HCT116 (cell line): ENCODE measurements around the gene LYPD5. TPM values are rescaled to one million over a fixed set of nuclear protein-coding genes. Genes with fewer than 3 reads are reported as not detected.

Source experiments
- ATAC-seq: fragments of 200-7000 bp; cut with Tn5 transposase; 2 replicates; pipeline ENCODE4 v1.9.1; 2020; ENCODE audit warnings: mild to moderate bottlenecking, moderate library complexity
- BruUV-seq: library from RNA; stranded (reverse); fragments of 400-500 nt; replicated peaks from 2 replicates; lab custom pipeline; 2021; lab: Mats Ljungman, UMichigan
- CTCF ChIA-PET: fragments of 300-600 bp; sonication (Branson Sonifier 250); formaldehyde crosslinking; loops from one replicate; lab custom pipeline; 2021; ENCODE audit warnings: antibody characterized with exemption; lab: Charles Lee
- POLR2A ChIA-PET: fragments of 300-600, 350-600 bp; sonication (Branson Sonifier 250); formaldehyde crosslinking; loops from one replicate; lab custom pipeline; 2021; ENCODE audit warnings: antibody characterized with exemption; lab: Charles Lee
- RAD21 ChIA-PET, 2 experiments: fragments of 300-600 bp; sonication (Branson Sonifier 250); formaldehyde crosslinking; loops; one replicate each; lab custom pipeline; 2023; ENCODE audit warnings: low total read pairs in 2 of 2; ENCODE audit not compliant: uncharacterized antibody in 2 of 2, unreplicated experiment in 2 of 2, low non-redundant PET in 1 of 2; lab: Charles Lee
- DNase-seq: peaks from one replicate; pipeline ENCODE4 v3.0.0-alpha.2; 2010; ENCODE audit warnings: low read depth, low spot score
- H2AFZ ChIP-seq: fragments of 200-600 bp; shearing (Covaris generic), sonication (generic); 2 replicates; pipeline ENCODE4 v1.6.1; 2017; ENCODE audit warnings: low read depth, mixed run types, mixed read lengths, antibody characterized with exemption, low read length; ENCODE audit not compliant: poor library complexity, severe bottlenecking
- H3K27ac ChIP-seq: 2 replicates; pipeline ENCODE4 v1.5.1; 2012; ENCODE audit warnings: low read depth, low read length
- H3K27me3 ChIP-seq: fragments of 200-600 bp; sonication (generic); 2 replicates; pipeline ENCODE4 v1.6.1; 2016; ENCODE audit warnings: mixed run types, low read length, mixed read lengths; ENCODE audit not compliant: insufficient read depth
- H3K36me3 ChIP-seq, 2 experiments: fragments of 200-500 bp in 1 of 2; fragments of 200-600 bp in 1 of 2; sonication (Bioruptor generic) in 1 of 2; sonication (generic) in 1 of 2; 2 replicates each; pipeline versions ENCODE4 v1.5.1 to v1.6.1; 2014 to 2016; ENCODE audit warnings: low read length in 2 of 2, inconsistent platforms in 1 of 2, mixed read lengths in 1 of 2, mixed run types in 1 of 2; ENCODE audit not compliant: insufficient read depth in 2 of 2, control insufficient read depth in 1 of 2
- H3K4me1 ChIP-seq, 2 experiments: fragments of 200-600 bp in 1 of 2; sonication (generic) in 1 of 2; 2 replicates each; pipeline versions ENCODE4 v1.5.1 to v1.6.1; 2012 to 2017; ENCODE audit warnings: low read length in 2 of 2, inconsistent platforms in 1 of 2, mild to moderate bottlenecking in 1 of 2, mixed read lengths in 1 of 2, mixed run types in 1 of 2, moderate library complexity in 1 of 2; ENCODE audit not compliant: insufficient read depth in 2 of 2, control insufficient read depth in 1 of 2
- H3K4me2 ChIP-seq: fragments of 200-600 bp; sonication (generic); 2 replicates; pipeline ENCODE4 v1.6.1; 2017; ENCODE audit warnings: mixed run types, low read length, mixed read lengths
- H3K4me3 ChIP-seq, 2 experiments: fragments of 200-600 bp in 1 of 2; sonication (generic) in 1 of 2; replicated peaks in 1 of 2; 2 replicates each; pipeline ENCODE4 v1.5.1; 2011 to 2016; ENCODE audit warnings: low read length in 2 of 2, control low read depth in 1 of 2, low read depth in 1 of 2, mild to moderate bottlenecking in 1 of 2, mixed read lengths in 1 of 2, mixed run types in 1 of 2
- H3K79me2 ChIP-seq: fragments of 200-600 bp; sonication (generic); 2 replicates; pipeline ENCODE4 v1.6.1; 2017; ENCODE audit warnings: mild to moderate bottlenecking, mixed run types, low read length, moderate library complexity, mixed read lengths; ENCODE audit not compliant: insufficient read depth
- H3K9ac ChIP-seq: fragments of 200-600 bp; sonication (generic); 2 replicates; pipeline ENCODE4 v1.6.1; 2016; ENCODE audit warnings: low read length, mixed read lengths
- H3K9me2 ChIP-seq: fragments of 200-600 bp; sonication (generic), shearing (Covaris generic); 2 replicates; pipeline ENCODE4 v1.6.1; 2017; ENCODE audit warnings: mixed run types, mild to moderate bottlenecking, moderate library complexity; ENCODE audit not compliant: insufficient read depth
- H3K9me3 ChIP-seq, 2 experiments: fragments of 200-500 bp in 1 of 2; fragments of 200-600 bp in 1 of 2; sonication (Bioruptor generic) in 1 of 2; sonication (generic) in 1 of 2; 2 replicates each; pipeline ENCODE4 v1.6.1; 2014 to 2017; ENCODE audit warnings: low read length in 2 of 2, mixed read lengths in 2 of 2, inconsistent platforms in 1 of 2, low read depth in 1 of 2, mild to moderate bottlenecking in 1 of 2, mixed run types in 1 of 2, moderate library complexity in 1 of 2; ENCODE audit not compliant: control insufficient read depth in 1 of 2, insufficient read depth in 1 of 2
- H4K20me1 ChIP-seq: fragments of 200-600 bp; sonication (generic), shearing (Covaris generic); 2 replicates; pipeline ENCODE4 v1.6.1; 2017; ENCODE audit warnings: mixed run types, mild to moderate bottlenecking, moderate library complexity; ENCODE audit not compliant: insufficient read depth
- CBX3 ChIP-seq: IDR thresholded peaks from 2 replicates; pipeline ENCODE4 v1.6.1; 2012; ENCODE audit warnings: low read depth
- CEBPB ChIP-seq: IDR thresholded peaks from 2 replicates; pipeline ENCODE4 v1.6.1; 2012; ENCODE audit warnings: low read depth
- CTCF ChIP-seq, 3 experiments: fragments of 200-600 bp in 1 of 3; sonication (generic) in 1 of 3; IDR thresholded peaks in 2 of 3; conservative IDR thresholded peaks in 1 of 3; 2 replicates each; pipeline ENCODE4 v1.5.1; 2012 to 2017; ENCODE audit warnings: low read depth in 2 of 3, low read length in 2 of 3, antibody characterized with exemption in 1 of 3, borderline replicate concordance in 1 of 3, control low read depth in 1 of 3, mild to moderate bottlenecking in 1 of 3, mixed read lengths in 1 of 3, mixed run types in 1 of 3, moderate library complexity in 1 of 3; ENCODE audit not compliant: insufficient read depth in 1 of 3
- ELF1 ChIP-seq: IDR thresholded peaks from 2 replicates; pipeline ENCODE4 v1.6.1; 2012; ENCODE audit warnings: low read depth, borderline replicate concordance
- EZH2 ChIP-seq: fragments of 200-600 bp; sonication (generic); IDR thresholded peaks from 2 replicates; pipeline ENCODE4 v1.6.1; 2017; ENCODE audit warnings: antibody characterized with exemption, mixed run types
- EZH2phosphoT487 ChIP-seq: fragments of 200-600 bp; IDR thresholded peaks from 2 replicates; pipeline ENCODE4 v1.6.1; 2018; ENCODE audit warnings: antibody characterized with exemption, borderline replicate concordance
- FOSL1 ChIP-seq: IDR thresholded peaks from 2 replicates; pipeline ENCODE4 v1.6.1; 2012; ENCODE audit warnings: low read depth
- JUND ChIP-seq: IDR thresholded peaks from 2 replicates; pipeline ENCODE4 v1.6.1; 2012
- POLR2A ChIP-seq: IDR thresholded peaks from 2 replicates; pipeline ENCODE4 v1.7.0; 2011; ENCODE audit warnings: borderline replicate concordance; ENCODE audit not compliant: insufficient read depth, insufficient read length; ENCODE audit errors: extremely low read depth
- POLR2AphosphoS5 ChIP-seq: IDR thresholded peaks from 2 replicates; pipeline ENCODE4 v1.6.1; 2011; ENCODE audit warnings: mild to moderate bottlenecking, low read depth, low read length, moderate library complexity
- RAD21 ChIP-seq: IDR thresholded peaks from 2 replicates; pipeline ENCODE4 v1.6.1; 2012; ENCODE audit warnings: low read depth, mild to moderate bottlenecking
- REST ChIP-seq: IDR thresholded peaks from 2 replicates; pipeline ENCODE4 v1.6.1; 2012; ENCODE audit warnings: low read depth
- SIN3A ChIP-seq: IDR thresholded peaks from 2 replicates; pipeline ENCODE4 v1.6.1; 2012; ENCODE audit warnings: low read depth
- SP1 ChIP-seq: IDR thresholded peaks from 2 replicates; pipeline ENCODE4 v1.6.1; 2012; ENCODE audit warnings: low read depth
- SRF ChIP-seq: IDR thresholded peaks from 2 replicates; pipeline ENCODE4 v1.6.1; 2012; ENCODE audit warnings: low read depth
- TCF7L2 ChIP-seq: IDR thresholded peaks from 2 replicates; pipeline ENCODE4 v1.7.0; 2011; ENCODE audit warnings: borderline replicate concordance, inconsistent platforms; ENCODE audit not compliant: insufficient read depth, insufficient read length; ENCODE audit errors: extremely low read depth
- ZBTB33 ChIP-seq: IDR thresholded peaks from 2 replicates; pipeline ENCODE4 v1.6.1; 2011; ENCODE audit warnings: mild to moderate bottlenecking, low read length, moderate library complexity; ENCODE audit not compliant: insufficient replicate concordance; ENCODE audit errors: extremely low read depth
- ZFX ChIP-seq: fragments of 450-650 bp; IDR thresholded peaks from 2 replicates; pipeline ENCODE4 v1.6.1; 2017
- intact Hi-C: fragments of 100-400 bp; cut with micrococcal nuclease; formaldehyde crosslinking; loops from 2 replicates; pipeline ENCODE4 v1.10.0; 2022
- total RNA-seq: library from RNA; stranded (reverse); gene quantifications from one replicate; pipeline ENCODE4 v1.2.1, GENCODE V29; 2021; ENCODE audit not compliant: unreplicated experiment

The LYPD5 gene
- total RNA-seq, 1 experiment from 2014 or later, result 7.6 TPM

GRCh38 chr19:43812259-43812658 is 10.0 kb upstream of the LYPD5 start:
- H3K4me2 ChIP-seq, result no peak overlapping the region
- CTCF ChIA-PET, result no interaction called here
- RAD21 ChIA-PET, result no interaction called here
- H3K9me2 ChIP-seq, result no peaks in the 10 kb centered on the region
- no peak overlapping the region for H3K27ac ChIP-seq
- H3K36me3 ChIP-seq, result no peaks in the 10 kb centered on the region
- H3K9ac ChIP-seq, result no peak overlapping the region
- BruUV-seq, result no TSS peak
- no peak overlapping the region for H2AFZ ChIP-seq
- TF ChIP-seq POLR2AphosphoS5 (no peak), ZBTB33 (no peak), FOSL1 (no peak), POLR2A (no peak), CBX3 (no peak), REST (no peak), SIN3A (no peak), TCF7L2 (no peak), EZH2phosphoT487 (no peak), RAD21 (no peak), SP1 (no peak), CEBPB (no peak), SRF (no peak), ELF1 (no peak), JUND (no peak), ZFX (no peak), EZH2 (no peak), CTCF (IDR thresholded peaks at IDR 0.05 in 2 of 3, conservative IDR thresholded peaks at IDR 0.05 in 1 of 3; ENCODE audit: borderline replicate concordance in 1 of 3, insufficient read depth in 1 of 3, low read depth in 2 of 3, low read length in 2 of 3) (no peak)
- H3K4me1 ChIP-seq, result peaks cover 0 to 6% of the 10 kb centered on the region in 2 experiments; a peak in 1 of 4 replicates
- H3K4me3 ChIP-seq, result no peak overlapping the region
- POLR2A ChIA-PET, result no interaction called here
- no peaks in the 10 kb centered on the region for H3K79me2 ChIP-seq
- ATAC-seq (no peak), DNase-seq (no peak)
- no peaks in the 10 kb centered on the region for H3K27me3 ChIP-seq
- H3K9me3 ChIP-seq, result no peaks in the 10 kb centered on the region
- intact Hi-C loops, result no loop called here
- no peaks in the 10 kb centered on the region for H4K20me1 ChIP-seq
